Urinary bladder (tissue), 4 donors: ENCODE measurements around the gene ZRSR2. TPM values are rescaled to one million over a fixed set of nuclear protein-coding genes. Genes with fewer than 3 reads are reported as not detected.
"Not testable (repeated sequence)": the region's sequence is repeated elsewhere in the genome, so short reads cannot be mapped to it uniquely, and the experiment has no call there.

Experiments
- DNase-seq: peaks from one replicate; pipeline ENCODE4 v3.0.0-alpha.2; 2015; ENCODE audit errors: extremely low spot score
- H3K27ac ChIP-seq: one replicate; pipeline ENCODE4 v1.5.1; 2013; ENCODE audit warnings: low read depth, mild to moderate bottlenecking, moderate library complexity
- H3K36me3 ChIP-seq: one replicate; pipeline ENCODE4 v1.6.1; 2013; ENCODE audit warnings: mild to moderate bottlenecking, moderate library complexity; ENCODE audit not compliant: insufficient read depth
- H3K4me1 ChIP-seq: one replicate; pipeline ENCODE4 v1.6.1; 2013; ENCODE audit warnings: mild to moderate bottlenecking, moderate library complexity; ENCODE audit not compliant: insufficient read depth
- H3K4me3 ChIP-seq: one replicate; pipeline ENCODE4 v1.5.1; 2013; ENCODE audit warnings: low read depth, low read length
- WGBS: extraction: QIAGEN DNeasy Blood & Tissue Kit; methylation state at CpG from one replicate; pipeline ENCODE4 v1.1.7; 2013; 5-methylcytosine and 5-hydroxymethylcytosine counted together
- polyA plus RNA-seq: library from polyadenylated mRNA; stranded (reverse); fragments of 200-250 nt; gene quantifications from one replicate; pipeline ENCODE4 v1.2.3, GENCODE V29; 2013
- total RNA-seq: library from RNA; depleted of rRNA; stranded (reverse); fragments of >200 nt; gene quantifications from one replicate; pipeline ENCODE4 v1.2.3, GENCODE V29; 2014
- donor health status: healthy with polysubstance abuse.
- donor health status: healthy.

ZRSR2 gene
- 5.2 TPM for total RNA-seq
- 14.6 TPM for polyA plus RNA-seq

DNA sequence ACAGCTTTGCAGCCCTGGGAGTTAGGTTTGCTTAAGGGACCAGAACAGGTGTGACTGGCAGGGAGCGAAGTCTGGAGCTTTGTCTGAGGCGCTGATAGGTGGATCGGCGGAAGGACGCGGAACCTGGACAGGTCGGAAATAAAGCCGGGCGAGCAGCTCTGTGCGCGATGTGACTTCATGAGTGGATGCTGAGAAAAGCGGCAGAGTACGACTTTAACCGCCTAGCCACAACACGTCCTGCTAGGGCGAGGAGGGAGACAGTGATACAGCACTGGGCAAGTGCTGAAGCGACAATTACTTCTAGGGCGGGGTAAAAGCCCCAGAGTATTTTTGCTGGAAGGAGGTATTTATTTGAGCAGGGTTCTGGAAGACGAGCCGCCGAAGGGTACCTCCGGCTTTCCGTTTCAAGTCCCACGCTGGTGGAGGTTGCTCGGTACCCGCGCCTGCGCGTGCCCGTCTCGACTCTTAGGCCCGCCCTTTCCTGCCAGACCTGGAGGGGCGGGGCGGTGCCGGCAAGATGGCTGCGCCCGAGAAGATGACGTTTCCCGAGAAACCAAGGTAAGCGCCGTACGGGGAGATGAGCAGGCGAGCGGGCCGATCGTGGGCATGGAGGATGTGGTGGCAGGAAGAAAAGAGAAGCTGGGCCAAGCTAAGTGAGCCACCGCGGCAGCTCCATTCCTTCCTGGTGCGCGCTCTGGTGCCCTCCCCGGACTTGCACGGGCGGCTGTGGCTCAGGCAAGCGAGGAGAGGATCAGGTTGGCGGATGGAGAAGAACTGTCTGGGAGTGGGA, at the start of gene ZRSR2:
Gene ZRSR2 (plus strand): TSS at position 506 of the 790 bp plus-strand sequence. CDS start 12 bp downstream, at position 518.
- H3K36me3 ChIP-seq: no peaks in the 10 kb centered on the region
- peak within 1 kb of the TSS; percentile 66 for H3K27ac ChIP-seq
- peak within 1 kb of the TSS; percentile 60 for H3K4me3 ChIP-seq
- no peaks in the 10 kb centered on the region for H3K4me1 ChIP-seq
- DNase-seq: peak; percentile 39
- under 1% methylated on average over 55 of the region's 55 CpGs for WGBS

GRCh38 chrX:15744181-15744867, 46.0 kb upstream of the ZRSR2 start:
- Histone ChIP-seq H3K4me1 (no peaks in the 10 kb centered on the region), H3K4me3 (no peak overlapping the region), H3K27ac (no peak overlapping the region), H3K36me3 (no peaks in the 10 kb centered on the region)
- no peak for DNase-seq
- 88% methylated on average over 9 of the region's 9 CpGs for WGBS

DNA sequence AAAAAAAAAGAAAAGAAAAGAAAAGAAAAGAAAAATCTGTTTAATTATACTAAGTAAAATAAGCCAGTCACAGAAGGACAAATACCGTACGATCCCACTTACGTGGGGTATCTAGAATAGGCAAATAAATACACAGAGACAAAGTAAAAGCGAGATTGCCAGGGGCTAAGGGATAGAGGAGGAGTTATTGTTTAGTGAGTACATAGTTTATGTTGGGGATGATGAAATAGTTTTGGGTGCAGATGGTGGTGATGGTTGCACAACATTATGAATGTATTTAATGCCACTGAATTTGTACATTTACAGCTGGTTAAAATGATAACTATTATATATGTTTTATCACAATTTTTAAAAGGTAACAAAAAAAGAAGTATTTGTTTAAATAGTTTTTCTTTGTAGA, 45.1 kb upstream of the ZRSR2 start:
- no peak overlapping the region for H3K27ac ChIP-seq
- DNase-seq: no peak
- no peaks in the 10 kb centered on the region for H3K36me3 ChIP-seq
- H3K4me3 ChIP-seq: no peak overlapping the region
- 91% methylated on average over 4 of the region's 4 CpGs for WGBS
- H3K4me1 ChIP-seq: no peaks in the 10 kb centered on the region

- H3K4me1 ChIP-seq, H3K36me3 ChIP-seq, H3K27ac ChIP-seq, DNase-seq, H3K4me3 ChIP-seq: not testable (repeated sequence)
- WGBS: 85% methylated on average over 6 of the region's 6 CpGs
Observed at GRCh38 chrX:15746651-15747050, 43.6 kb upstream of the ZRSR2 start.

DNA sequence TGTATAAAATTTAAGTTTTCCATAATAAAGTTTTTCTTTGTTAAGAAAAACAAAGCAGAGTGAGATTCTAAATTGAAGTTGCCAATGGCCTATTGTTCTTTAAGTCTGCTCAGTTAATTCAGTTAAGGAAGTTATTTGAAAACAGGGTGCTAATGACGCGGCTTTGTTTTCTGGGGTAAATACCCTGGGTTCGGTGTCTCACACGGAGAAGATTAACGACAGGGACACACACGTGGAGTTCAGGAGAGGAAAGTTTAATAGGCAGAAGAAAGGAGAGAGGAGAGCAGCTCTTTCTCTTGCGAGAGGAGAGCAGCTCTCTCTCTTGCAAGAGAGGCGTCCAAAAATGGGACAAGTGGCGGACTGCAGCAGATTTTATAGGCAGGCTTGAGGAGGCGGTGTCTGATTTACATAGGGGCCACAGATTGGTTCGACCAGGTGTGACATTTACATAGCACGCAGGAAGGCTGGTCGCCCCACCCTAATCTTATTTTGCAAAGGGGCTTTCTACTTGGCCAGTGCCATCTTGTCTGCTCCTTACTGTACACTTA, 42.6 kb upstream of the ZRSR2 start:
- Histone ChIP-seq H3K4me1 (no peaks in the 10 kb centered on the region), H3K4me3 (no peak overlapping the region), H3K27ac (no peak overlapping the region), H3K36me3 (no peaks in the 10 kb centered on the region)
- no peak for DNase-seq
- WGBS: 90% methylated on average over 13 of the region's 13 CpGs

DNA sequence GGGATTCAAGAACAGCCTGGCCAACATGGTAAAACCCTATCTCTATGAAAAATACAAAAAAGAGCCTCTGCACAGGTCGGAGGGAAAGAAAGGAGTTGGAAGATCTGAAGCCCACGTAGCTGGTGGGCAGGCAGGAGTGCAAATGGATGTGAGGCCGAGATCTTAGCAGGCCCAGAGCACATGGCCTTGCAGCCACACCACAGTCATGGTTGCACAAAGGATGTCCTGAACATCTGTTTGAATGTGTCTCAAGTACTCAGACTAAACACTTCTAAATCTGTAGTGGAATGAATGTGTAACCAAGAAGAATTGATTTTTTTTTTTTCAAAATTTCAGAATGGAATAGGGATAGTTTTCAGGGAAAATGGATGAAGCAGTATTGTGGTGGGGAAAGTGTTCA, 41.4 kb upstream of the ZRSR2 start:
- 81% methylated on average over 3 of the region's 3 CpGs for WGBS
- DNase-seq: no peak
- no peak overlapping the region for H3K27ac ChIP-seq
- no peaks in the 10 kb centered on the region for H3K4me1 ChIP-seq
- no peaks in the 10 kb centered on the region for H3K36me3 ChIP-seq
- H3K4me3 ChIP-seq: no peak overlapping the region

DNA sequence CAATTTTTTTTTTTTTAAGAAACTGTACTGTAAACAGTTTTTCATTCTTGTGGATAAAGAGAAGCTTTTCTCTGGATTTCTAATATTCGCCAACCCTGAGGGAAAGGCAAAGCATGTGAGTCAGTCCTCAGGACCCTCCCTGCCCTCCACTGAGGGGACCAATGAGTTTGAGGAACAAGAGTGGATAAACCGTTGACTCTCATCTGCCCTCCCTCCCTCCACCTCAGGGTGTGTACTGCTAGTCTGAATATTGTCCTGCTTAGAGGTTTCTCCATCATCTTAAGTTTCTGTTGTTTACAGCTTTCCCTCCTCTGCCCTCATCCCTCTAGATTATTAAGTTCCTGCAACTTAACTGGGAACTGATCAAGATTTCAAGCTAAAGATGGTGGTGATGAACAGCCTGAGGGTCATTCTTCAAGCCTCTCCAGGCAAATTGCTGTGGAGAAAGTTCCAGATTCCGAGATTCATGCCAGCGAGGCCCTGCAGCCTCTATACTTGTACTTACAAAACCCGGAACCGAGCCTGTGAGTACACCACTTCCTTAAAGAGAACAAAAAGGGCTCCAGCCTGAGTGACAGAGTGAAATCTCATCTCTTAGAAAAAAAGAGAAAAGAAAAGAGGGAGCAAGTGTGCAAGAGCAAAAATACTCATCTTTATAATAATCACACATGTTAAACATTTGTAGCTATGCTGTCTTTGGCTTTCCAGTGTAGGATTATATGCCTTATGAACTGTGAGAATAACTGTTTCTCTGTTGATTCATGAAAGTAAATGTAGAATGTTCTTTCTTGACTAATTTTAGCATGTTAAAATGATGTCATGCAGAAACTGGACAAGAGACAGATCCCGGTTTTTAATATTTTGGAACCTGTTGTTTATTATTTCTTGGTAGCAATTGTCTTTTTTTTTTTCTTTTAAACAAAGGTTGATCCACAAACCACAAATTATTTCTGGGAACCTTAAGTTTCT, 40.4 kb upstream of the ZRSR2 start:
- H3K4me3 ChIP-seq: no peak overlapping the region
- H3K27ac ChIP-seq: no peak overlapping the region
- H3K4me1 ChIP-seq: no peaks in the 10 kb centered on the region
- WGBS: 15% methylated on average over 7 of the region's 7 CpGs
- no peak for DNase-seq
- H3K36me3 ChIP-seq: no peaks in the 10 kb centered on the region

- WGBS: 21% methylated on average over 5 of the region's 5 CpGs
- H3K4me3 ChIP-seq: no peak overlapping the region
- peak overlapping the region; percentile 58 for H3K27ac ChIP-seq
- no peaks in the 10 kb centered on the region for H3K36me3 ChIP-seq
- no peak for DNase-seq
- no peaks in the 10 kb centered on the region for H3K4me1 ChIP-seq
Observed at GRCh38 chrX:15750611-15751154, 39.6 kb upstream of the ZRSR2 start.

- no peak for DNase-seq
- Histone ChIP-seq H3K27ac (peak overlapping the region; percentile 83), H3K36me3 (no peaks in the 10 kb centered on the region), H3K4me1 (no peaks in the 10 kb centered on the region), H3K4me3 (no peak overlapping the region)
- 1% methylated on average over 4 of the region's 4 CpGs for WGBS
Observed at GRCh38 chrX:15751155-15751819, 39.0 kb upstream of the ZRSR2 start.

DNA sequence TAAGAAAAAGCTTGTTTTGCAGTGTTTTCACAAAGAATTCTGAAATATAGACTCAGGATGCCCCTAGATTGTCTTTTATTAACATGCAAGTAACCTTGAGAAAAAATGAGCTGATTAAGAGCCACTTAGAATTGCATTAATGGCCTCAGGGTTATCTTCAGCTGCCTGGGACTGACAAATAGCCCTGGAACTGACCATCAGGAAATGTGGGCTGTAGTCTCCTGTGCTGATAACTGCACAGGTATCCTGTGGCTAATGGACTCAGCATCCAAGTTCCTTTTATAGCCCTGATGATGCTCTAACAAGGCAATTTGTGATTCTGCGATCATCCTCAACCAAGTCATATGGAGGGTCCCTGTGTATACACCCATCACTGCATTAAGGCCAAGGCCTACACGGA, 35.2 kb upstream of the ZRSR2 start:
- DNase-seq: no peak
- Histone ChIP-seq H3K27ac (no peak overlapping the region), H3K36me3 (no peaks in the 10 kb centered on the region), H3K4me1 (no peaks in the 10 kb centered on the region), H3K4me3 (no peak overlapping the region)
- WGBS: 84% methylated on average over 2 of the region's 2 CpGs

GRCh38 chrX:15758140-15758539, 32.1 kb upstream of the ZRSR2 start:
- no peak for DNase-seq
- Histone ChIP-seq H3K4me3 (no peak overlapping the region), H3K36me3 (no peaks in the 10 kb centered on the region), H3K4me1 (no peaks in the 10 kb centered on the region), H3K27ac (no peak overlapping the region)
- 70% methylated on average over 4 of the region's 4 CpGs for WGBS

DNA sequence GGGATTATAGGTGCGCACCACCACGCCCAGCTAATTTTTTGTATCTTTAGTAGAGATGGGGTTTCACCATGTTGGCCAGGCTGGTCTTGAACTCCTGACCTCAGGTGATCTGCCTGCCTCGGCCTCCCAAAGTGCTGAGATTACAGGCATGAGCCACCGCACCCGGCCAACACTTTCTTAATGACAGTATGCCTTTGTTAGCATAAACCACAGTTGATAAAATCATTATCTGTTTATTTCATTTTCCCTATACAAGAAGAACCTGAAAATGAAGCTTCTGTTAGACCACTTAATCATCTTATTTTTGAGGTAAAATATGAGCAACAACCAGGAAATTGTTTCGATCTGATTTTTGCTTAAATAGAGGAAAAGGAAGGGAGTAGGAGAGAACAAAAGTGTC, 30.4 kb upstream of the ZRSR2 start:
- H3K4me3 ChIP-seq, H3K27ac ChIP-seq, H3K36me3 ChIP-seq, H3K4me1 ChIP-seq, DNase-seq: not testable (repeated sequence)
- 84% methylated on average over 6 of the region's 6 CpGs for WGBS
